ENCODE data around the gene ARHGAP15. TPM values are rescaled to one million over a fixed set of nuclear protein-coding genes. Genes with fewer than 3 reads are reported as not detected.

Gene ARHGAP15
- total RNA-seq, 2 experiments from 2014 or later, result 167 TPM

DNA sequence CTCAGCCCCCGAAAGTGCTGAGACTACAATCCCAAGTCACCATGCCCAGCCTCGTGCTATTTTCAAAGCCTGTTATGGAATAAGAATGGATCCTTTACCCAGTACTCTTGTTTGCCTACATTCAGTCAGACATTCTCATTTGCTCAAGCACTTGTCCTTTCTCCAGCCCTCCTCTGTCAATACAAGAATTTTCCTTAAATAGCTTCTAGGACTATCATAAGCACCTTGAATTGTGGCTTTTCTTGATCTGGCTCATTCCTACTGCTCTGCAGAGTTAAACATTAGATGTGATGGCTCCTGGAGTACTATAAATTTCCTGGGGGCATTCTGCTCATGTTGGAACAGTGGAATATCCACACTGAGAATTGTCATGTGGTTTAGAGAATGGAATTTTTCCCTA is 506.1 kb downstream of the ARHGAP15 start:
- H3K36me3 Mint-ChIP-seq (ENCODE audit: low read depth), result peaks cover 63% of the 10 kb centered on the region
- H3K4me1 Mint-ChIP-seq, result peaks cover 2% of the 10 kb centered on the region
- H3K4me3 Mint-ChIP-seq, result no peak overlapping the region
- POLR2A ChIA-PET, result no interaction called here
- H3K9me3 Mint-ChIP-seq, result peaks cover 18% of the 10 kb centered on the region
- no peaks in the 10 kb centered on the region for H3K27me3 Mint-ChIP-seq
- DNase-seq, result no peak
- CTCF ChIA-PET, result no interaction called here
- H3K27ac Mint-ChIP-seq, result no peak overlapping the region

DNA sequence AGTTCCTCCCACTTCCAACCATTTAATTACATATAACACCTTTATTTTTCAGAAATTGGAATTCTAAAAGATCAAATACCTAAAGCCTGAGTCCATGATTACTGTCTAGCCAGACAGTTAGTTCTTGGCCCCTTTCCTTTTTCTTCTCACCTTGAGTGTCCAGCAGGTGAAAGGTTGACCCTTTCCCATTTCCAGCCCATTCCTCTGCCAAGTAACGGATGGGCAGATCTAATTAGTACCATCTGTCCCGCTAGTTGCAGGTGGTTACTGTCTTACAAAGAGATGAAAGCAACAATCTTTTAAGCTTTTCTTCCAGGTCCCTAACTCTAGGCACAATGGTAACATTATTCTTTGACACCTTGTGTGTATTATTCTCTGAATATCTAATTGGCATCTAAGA is 506.7 kb downstream of the ARHGAP15 start:
- Mint-ChIP-seq H3K9me3 (peaks cover 18% of the 10 kb centered on the region), H3K27me3 (no peaks in the 10 kb centered on the region), H3K4me3 (no peak overlapping the region), H3K36me3 (ENCODE audit: low read depth) (peaks cover 63% of the 10 kb centered on the region), H3K27ac (no peak overlapping the region), H3K4me1 (peaks cover 2% of the 10 kb centered on the region)
- DNase-seq, result no peak
- POLR2A ChIA-PET, result no interaction called here
- CTCF ChIA-PET, result no interaction called here

DNA sequence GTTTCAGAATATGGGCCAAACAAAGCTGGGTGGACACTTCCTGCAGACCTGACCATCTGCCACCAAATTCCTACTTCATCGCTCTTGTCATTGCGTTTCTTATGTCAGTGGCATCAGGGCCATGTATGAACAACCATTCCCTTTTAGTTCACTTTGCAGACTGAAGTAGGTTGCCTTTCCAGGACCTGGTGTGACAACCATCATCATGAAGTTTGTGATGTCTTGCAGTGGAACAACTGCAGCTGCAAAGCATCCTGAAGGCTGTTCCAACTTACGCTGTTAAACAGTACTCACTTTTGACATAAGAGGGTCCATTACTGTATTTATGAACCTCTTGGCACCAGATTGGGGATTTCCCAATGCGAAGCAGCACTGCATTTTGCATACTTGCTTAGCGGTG is 511.6 kb downstream of the ARHGAP15 start:
- Mint-ChIP-seq H3K9me3 (peaks cover 9% of the 10 kb centered on the region), H3K27me3 (no peaks in the 10 kb centered on the region), H3K4me1 (peaks cover 1% of the 10 kb centered on the region), H3K27ac (no peak overlapping the region), H3K4me3 (no peak overlapping the region), H3K36me3 (ENCODE audit: low read depth) (peaks cover 52% of the 10 kb centered on the region)
- no peak for DNase-seq
- CTCF ChIA-PET, result no interaction called here
- POLR2A ChIA-PET, result no interaction called here

DNA sequence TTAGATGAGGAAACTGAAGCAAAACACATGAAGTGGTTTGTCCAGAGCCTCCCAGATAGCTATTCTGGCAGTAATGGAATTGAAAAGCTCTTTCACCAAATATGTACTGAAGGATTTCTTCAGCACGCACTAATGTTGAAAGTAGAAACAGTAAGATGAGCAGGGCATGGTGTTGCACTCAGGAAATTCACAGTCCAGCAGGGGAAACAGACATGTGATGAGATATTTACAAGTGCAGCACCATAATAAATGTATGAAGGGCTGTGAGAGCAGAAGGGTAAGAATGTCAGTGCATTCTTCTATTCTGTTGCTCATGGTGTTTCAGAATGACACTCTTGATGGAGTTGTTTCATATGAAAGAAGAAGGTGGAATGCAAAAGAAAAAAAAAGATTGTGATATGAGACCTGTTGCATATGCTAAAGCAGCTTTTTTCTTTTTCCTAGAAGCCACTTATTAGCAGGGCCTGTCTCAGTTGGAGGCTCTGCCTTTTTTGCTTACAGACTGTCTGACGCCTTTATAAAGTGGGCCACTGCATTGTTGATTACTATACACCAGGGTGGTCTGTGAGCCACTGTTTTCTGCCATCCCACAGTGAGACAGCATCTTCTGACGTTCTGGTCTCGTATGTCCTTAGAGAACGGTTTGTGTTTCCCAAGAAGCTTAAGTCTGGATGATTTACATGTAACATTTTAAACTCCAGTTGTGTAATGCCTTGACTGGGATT is 516.9 kb downstream of the ARHGAP15 start:
- peaks cover 6% of the 10 kb centered on the region for H3K9me3 Mint-ChIP-seq

DNA sequence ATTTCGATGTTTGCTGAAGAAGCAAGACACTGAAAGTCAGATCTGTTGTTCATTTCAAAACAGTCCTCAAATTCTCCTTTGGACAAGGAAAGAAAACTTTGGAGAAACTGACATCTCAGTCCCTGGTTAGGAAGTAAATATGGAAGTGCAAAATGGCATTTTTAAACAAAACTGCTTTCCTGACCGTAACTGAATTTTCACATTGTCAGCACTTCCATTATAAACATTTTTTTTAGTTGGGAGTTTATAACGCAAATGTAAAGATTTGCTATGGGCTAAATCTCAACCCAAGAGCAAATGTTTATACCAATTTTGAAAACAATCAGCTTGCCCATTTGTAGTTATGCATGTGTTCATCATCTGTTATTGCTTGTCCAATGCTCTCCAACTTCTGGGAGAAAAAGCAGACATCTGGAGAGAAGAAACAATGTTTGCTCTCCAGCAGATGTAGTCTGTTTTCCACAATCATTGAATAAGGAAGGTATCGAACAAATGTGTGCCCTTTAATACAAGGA is 520.1 kb downstream of the ARHGAP15 start:
- no peak for DNase-seq
- CTCF ChIA-PET, result no interaction called here

More for the DNA sequence above, 516.9 kb downstream of the ARHGAP15 start:
- H3K36me3 Mint-ChIP-seq (ENCODE audit: low read depth), result peaks cover 63% of the 10 kb centered on the region
- H3K4me3 Mint-ChIP-seq, result no peak overlapping the region
- H3K27ac Mint-ChIP-seq, result no peak overlapping the region
- H3K27me3 Mint-ChIP-seq, result no peaks in the 10 kb centered on the region
- CTCF ChIA-PET, result no interaction called here
- POLR2A ChIA-PET, result no interaction called here
- H3K4me1 Mint-ChIP-seq, result peaks cover 1% of the 10 kb centered on the region
- no peak for DNase-seq

DNA sequence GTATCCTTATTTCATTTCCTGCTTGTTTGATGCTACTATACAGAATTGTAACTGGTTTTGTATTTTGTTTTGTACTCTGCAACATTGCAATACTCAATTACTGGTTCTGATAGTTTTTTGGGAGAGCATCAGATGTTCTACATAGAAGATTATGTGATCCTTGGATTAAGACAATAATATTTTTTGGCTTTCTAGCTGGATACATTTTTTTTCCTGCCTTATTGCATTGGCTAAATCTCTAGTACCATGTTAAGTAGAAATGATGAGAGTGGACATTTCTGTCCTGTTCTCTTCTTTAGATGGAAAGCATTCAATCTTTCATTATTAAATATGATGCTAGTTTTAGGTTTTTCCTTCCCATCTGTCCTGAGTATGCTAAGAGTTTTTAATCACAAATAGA is 523.5 kb downstream of the ARHGAP15 start:
- ChIA-PET CTCF (no interaction called here), POLR2A (no interaction called here)
- Mint-ChIP-seq H3K4me1 (peaks cover 18% of the 10 kb centered on the region), H3K27me3 (no peaks in the 10 kb centered on the region), H3K9me3 (peaks cover 17% of the 10 kb centered on the region), H3K36me3 (ENCODE audit: low read depth) (peaks cover 75% of the 10 kb centered on the region), H3K27ac (no peak overlapping the region), H3K4me3 (no peak overlapping the region)
- no peak for DNase-seq

More for the DNA sequence above, 520.1 kb downstream of the ARHGAP15 start:
- POLR2A ChIA-PET, result no interaction called here
- H3K27me3 Mint-ChIP-seq, result no peaks in the 10 kb centered on the region
- peaks cover 62% of the 10 kb centered on the region for H3K36me3 Mint-ChIP-seq (ENCODE audit: low read depth)
- H3K27ac Mint-ChIP-seq, result no peak overlapping the region
- H3K4me1 Mint-ChIP-seq, result peaks cover 2% of the 10 kb centered on the region
- peaks cover 17% of the 10 kb centered on the region for H3K9me3 Mint-ChIP-seq
- H3K4me3 Mint-ChIP-seq, result no peak overlapping the region

DNA sequence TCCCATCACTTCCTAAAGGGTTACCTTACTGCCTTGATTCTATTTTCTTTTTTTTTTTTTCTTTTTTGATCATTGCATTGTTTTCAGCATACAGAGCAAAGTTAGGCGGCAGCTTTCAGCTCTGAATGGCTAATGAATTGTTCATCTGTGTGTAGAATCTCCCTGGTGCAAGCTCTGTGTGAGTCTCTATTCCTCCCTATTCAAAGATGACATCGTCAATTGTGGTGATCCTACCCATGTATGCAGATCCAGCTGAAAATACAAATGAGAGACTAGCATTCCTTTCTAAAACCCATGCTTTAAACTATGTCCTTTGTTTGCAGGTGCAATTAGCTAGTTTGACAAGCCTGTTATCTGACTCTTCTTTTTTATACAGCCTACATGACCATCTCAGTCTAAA is 539.0 kb downstream of the ARHGAP15 start:
- peaks cover 2% of the 10 kb centered on the region for H3K9me3 Mint-ChIP-seq
- H3K4me3 Mint-ChIP-seq, result no peak overlapping the region
- H3K27ac Mint-ChIP-seq, result no peak overlapping the region
- peaks cover 23% of the 10 kb centered on the region for H3K36me3 Mint-ChIP-seq (ENCODE audit: low read depth)
- H3K27me3 Mint-ChIP-seq, result no peaks in the 10 kb centered on the region
- no peak for DNase-seq
- POLR2A ChIA-PET, result no interaction called here
- H3K4me1 Mint-ChIP-seq, result no peaks in the 10 kb centered on the region
- CTCF ChIA-PET, result interaction anchor here (0.6 kb wide), 1 partner anchor 1655 kb away, joined by 3 read pairs; no protein-coding TSS in a partner anchor

DNA sequence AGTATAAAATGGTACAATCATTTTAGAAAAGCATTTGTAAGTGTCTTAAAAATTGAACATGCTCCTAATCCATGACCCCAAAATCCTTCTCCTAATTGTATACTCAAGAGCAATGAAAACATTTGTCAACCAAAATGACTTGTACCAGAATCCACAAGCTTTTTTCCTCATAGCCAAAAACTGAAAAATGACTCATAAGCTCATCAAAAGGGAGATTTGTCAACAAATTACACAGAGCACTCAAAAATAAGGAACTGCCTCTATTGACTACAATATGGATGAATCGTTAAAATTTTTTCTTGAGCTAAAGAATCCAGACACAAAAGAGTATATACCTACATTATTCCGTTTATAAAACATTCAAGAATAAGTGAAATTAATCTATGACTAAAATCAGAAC is 544.8 kb downstream of the ARHGAP15 start:
- peaks cover 39% of the 10 kb centered on the region for H3K36me3 Mint-ChIP-seq (ENCODE audit: low read depth)

DNA sequence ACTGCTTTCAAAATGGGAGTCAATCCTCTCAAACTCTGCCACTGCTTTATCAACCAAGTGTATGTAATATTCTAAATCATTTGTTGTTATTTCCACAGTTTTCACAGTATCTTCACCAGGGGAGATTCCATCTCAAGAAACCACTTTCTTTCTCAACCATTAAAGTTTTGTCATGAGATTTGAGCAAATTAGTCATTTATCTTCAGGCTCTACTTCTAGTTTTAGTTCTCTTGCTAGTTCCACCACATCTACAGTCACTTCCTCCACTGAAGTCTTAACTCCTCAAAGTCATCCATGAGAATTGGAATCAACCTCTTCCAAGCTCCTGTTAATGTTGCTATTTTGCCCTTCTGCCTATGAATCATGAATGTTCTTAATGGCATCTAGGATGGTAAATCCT is 545.8 kb downstream of the ARHGAP15 start:
- ChIA-PET POLR2A (no interaction called here), CTCF (no interaction called here)
- H3K27me3 Mint-ChIP-seq, result no peaks in the 10 kb centered on the region
- no peaks in the 10 kb centered on the region for H3K9me3 Mint-ChIP-seq
- H3K36me3 Mint-ChIP-seq (ENCODE audit: low read depth), result peaks cover 39% of the 10 kb centered on the region
- H3K4me3 Mint-ChIP-seq, result no peak overlapping the region
- H3K4me1 Mint-ChIP-seq, result no peaks in the 10 kb centered on the region
- no peak for DNase-seq
- H3K27ac Mint-ChIP-seq, result no peak overlapping the region

More for the DNA sequence above, 544.8 kb downstream of the ARHGAP15 start:
- Mint-ChIP-seq H3K27me3 (no peaks in the 10 kb centered on the region), H3K4me3 (no peak overlapping the region), H3K27ac (no peak overlapping the region), H3K9me3 (no peaks in the 10 kb centered on the region), H3K4me1 (no peaks in the 10 kb centered on the region)
- no peak for DNase-seq
- ChIA-PET POLR2A (no interaction called here), CTCF (no interaction called here)

DNA sequence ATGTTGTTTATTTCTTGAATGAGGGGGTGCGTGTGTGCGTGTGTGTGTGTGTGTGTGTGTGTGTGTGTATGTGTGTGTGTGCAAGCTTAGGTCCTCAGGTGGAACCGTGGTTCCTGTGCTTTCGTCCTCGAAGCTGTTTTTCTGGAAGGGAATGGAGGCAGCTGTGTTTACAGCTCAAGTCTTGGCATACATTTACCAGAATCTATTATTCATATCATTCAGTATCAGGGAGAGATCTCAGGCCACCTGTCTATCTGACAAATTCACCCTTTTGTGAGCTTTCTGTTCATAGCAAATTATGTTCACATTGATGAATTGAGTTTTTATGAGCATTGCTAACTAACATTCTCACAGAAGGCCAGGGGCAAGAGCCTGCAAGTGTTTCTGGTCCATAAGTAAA is 550.4 kb downstream of the ARHGAP15 start:
- CTCF ChIA-PET, result interaction anchor here (1.4 kb wide), 1 partner anchor 9 kb away, joined by 3 read pairs; no protein-coding TSS in a partner anchor
- Mint-ChIP-seq H3K27ac (no peak overlapping the region), H3K36me3 (ENCODE audit: low read depth) (peaks cover 27% of the 10 kb centered on the region), H3K4me1 (no peaks in the 10 kb centered on the region), H3K27me3 (no peaks in the 10 kb centered on the region), H3K4me3 (no peak overlapping the region), H3K9me3 (no peaks in the 10 kb centered on the region)
- no peak for DNase-seq
- POLR2A ChIA-PET, result no interaction called here

DNA sequence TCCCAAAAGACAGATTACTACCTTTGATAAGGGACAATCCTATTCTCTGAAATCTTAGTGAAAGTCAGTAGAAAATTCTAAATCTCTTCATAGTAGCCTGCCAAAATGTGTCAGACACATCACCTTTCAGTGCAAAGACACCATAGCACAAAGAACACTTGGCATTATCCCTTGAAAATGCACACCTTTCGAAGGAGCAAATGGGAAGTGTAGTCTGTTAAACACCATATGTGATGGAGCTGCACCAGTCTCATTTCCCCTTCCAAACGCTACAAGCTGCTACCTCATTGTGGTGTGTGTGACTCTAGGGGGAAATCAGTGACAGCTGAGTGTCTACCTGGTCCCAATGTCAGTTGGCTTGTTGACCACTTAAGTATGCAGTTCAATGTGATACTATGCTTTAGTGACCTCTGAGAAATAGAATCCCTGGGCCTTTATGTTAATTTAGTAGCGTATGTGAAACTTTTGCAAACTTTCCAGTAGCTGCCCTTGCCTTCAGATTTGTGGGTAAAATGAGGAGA is 551.7 kb downstream of the ARHGAP15 start:
- ChIA-PET POLR2A (no interaction called here), CTCF (no interaction called here)
- H3K9me3 Mint-ChIP-seq, result no peaks in the 10 kb centered on the region
- H3K4me1 Mint-ChIP-seq, result no peaks in the 10 kb centered on the region
- no peak overlapping the region for H3K27ac Mint-ChIP-seq
- H3K4me3 Mint-ChIP-seq, result no peak overlapping the region
- DNase-seq, result no peak
- no peaks in the 10 kb centered on the region for H3K27me3 Mint-ChIP-seq
- peaks cover 19% of the 10 kb centered on the region for H3K36me3 Mint-ChIP-seq (ENCODE audit: low read depth)

DNA sequence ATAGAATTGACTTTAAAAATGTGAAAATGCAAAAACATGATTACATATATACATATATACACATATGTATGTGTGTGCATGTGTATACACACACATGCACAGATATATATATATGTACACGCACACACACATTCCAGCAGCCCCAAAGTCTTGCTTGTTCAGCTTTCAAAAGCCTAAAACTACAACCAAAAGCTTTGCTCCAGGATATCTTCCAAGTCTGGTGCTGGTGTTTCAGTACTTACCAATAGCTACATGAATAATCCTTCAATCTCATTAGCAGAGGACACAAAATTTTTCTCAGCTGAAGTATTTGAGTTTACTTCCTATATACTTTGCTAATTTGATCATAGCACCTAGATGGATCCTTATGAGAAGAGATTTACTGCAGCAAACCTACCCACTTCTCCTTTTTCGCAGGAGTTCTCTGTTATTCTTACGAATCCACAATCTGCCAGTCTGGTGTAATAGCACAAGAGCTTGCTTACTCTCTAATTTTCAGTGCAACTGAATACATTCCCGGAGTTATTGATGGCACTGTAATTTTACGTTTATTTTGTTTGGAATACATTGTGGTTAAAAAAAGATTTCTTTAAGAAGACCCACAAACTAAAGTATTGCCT is 553.3 kb downstream of the ARHGAP15 start:
- Mint-ChIP-seq H3K4me3 (no peak overlapping the region), H3K27me3 (no peaks in the 10 kb centered on the region), H3K36me3 (ENCODE audit: low read depth) (peaks cover 9% of the 10 kb centered on the region), H3K27ac (no peak overlapping the region), H3K4me1 (no peaks in the 10 kb centered on the region), H3K9me3 (no peaks in the 10 kb centered on the region)
- ChIA-PET CTCF (no interaction called here), POLR2A (no interaction called here)
- no peak for DNase-seq

DNA sequence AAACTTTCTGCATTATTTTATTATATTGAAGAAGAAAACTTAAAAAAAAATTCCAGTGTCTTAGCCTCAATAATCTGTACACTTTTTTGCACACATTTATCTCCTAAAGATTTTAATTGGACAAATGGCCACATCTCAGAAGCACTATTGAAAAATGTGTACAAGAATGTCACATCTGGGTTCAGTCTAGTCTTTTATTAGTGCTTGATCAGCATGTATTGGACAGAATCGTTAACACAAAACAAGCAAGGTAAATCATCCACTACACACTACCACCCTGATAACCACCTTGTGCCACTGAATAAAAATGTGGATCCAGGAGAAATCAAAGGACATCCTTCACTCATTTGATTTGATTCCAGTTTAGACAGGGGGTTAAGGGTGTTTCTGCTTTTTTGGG is 554.8 kb downstream of the ARHGAP15 start:
- Mint-ChIP-seq H3K4me3 (no peak overlapping the region), H3K4me1 (peaks cover 6% of the 10 kb centered on the region), H3K27ac (no peak overlapping the region), H3K36me3 (ENCODE audit: low read depth) (peaks cover 13% of the 10 kb centered on the region), H3K27me3 (no peaks in the 10 kb centered on the region), H3K9me3 (no peaks in the 10 kb centered on the region)
- ChIA-PET CTCF (no interaction called here), POLR2A (no interaction called here)
- no peak for DNase-seq
